Measurements from ENCODE around the gene PPFIA3.

DNA sequence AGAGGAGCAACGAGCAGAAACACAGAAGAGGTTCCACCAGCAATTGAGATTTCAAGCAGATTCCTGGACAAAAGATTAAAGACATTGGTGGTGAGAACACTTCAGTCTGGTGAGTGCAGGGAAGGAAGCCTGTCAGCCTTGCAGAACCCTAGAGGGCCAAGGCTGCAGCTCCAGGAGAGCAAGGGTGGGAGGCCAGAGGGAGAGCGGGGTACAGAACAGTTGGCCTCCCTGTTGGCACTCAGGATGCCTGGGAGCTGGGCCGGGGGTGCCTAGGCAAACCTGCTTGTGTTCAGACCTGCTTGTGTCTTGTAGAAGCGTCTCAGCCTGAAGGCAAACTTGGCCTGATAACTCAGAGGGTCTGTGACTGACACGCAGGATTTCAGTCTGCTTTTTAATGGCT is 10.3 kb upstream of the PPFIA3 start:
- no peak for TF ChIP-seq RFX5 (IDR thresholded peaks at IDR 0.05; ENCODE audit: low read length)
- TF ChIP-seq, protein P1, sequence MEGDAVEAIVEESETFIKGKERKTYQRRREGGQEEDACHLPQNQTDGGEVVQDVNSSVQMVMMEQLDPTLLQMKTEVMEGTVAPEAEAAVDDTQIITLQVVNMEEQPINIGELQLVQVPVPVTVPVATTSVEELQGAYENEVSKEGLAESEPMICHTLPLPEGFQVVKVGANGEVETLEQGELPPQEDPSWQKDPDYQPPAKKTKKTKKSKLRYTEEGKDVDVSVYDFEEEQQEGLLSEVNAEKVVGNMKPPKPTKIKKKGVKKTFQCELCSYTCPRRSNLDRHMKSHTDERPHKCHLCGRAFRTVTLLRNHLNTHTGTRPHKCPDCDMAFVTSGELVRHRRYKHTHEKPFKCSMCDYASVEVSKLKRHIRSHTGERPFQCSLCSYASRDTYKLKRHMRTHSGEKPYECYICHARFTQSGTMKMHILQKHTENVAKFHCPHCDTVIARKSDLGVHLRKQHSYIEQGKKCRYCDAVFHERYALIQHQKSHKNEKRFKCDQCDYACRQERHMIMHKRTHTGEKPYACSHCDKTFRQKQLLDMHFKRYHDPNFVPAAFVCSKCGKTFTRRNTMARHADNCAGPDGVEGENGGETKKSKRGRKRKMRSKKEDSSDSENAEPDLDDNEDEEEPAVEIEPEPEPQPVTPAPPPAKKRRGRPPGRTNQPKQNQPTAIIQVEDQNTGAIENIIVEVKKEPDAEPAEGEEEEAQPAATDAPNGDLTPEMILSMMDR (IDR thresholded peaks at IDR 0.05), result no peak
- TF ChIP-seq MXI1 (IDR thresholded peaks at IDR 0.05; ENCODE audit: low read depth, low read length), result no peak
- no peak for TF ChIP-seq POLR2AphosphoS5 (IDR thresholded peaks at IDR 0.05; ENCODE audit: low read depth, low read length)
- no peak for TF ChIP-seq SIN3A (IDR thresholded peaks at IDR 0.05; ENCODE audit: borderline replicate concordance, low read depth, low read length)
- TF ChIP-seq SMC3 (IDR thresholded peaks at IDR 0.05; ENCODE audit: low read depth, low read length), result no peak
- TF ChIP-seq TAF1 (IDR thresholded peaks at IDR 0.05; ENCODE audit: borderline replicate concordance, low read depth, low read length), result no peak
- TF ChIP-seq NFIC (IDR thresholded peaks at IDR 0.05; ENCODE audit: borderline replicate concordance), result no peak
- TF ChIP-seq USF2 (IDR thresholded peaks at IDR 0.05; ENCODE audit: borderline replicate concordance, low read depth, low read length), result no peak
